ENCODE results near the gene AVPI1. TPM values are rescaled to one million over a fixed set of nuclear protein-coding genes. Genes with fewer than 3 reads are reported as not detected.

The AVPI1 gene
- total RNA-seq, 1 donor from 2014 or later, result 5.6 TPM

- FAIRE-seq (no peak), DNase-seq (ENCODE audit: low read depth) (no peak)
- Mint-ChIP-seq H3K27me3 (ENCODE audit: low read depth, unreplicated experiment) (no peaks in the 10 kb centered on the region), H3K4me1 (ENCODE audit: low read depth, unreplicated experiment) (no peaks in the 10 kb centered on the region), H3K4me3 (ENCODE audit: unreplicated experiment) (peak overlapping the region; percentile 100), H3K36me3 (ENCODE audit: low read depth, unreplicated experiment) (no peaks in the 10 kb centered on the region), H3K9me3 (ENCODE audit: unreplicated experiment) (no peaks in the 10 kb centered on the region), H3K27ac (ENCODE audit: unreplicated experiment) (peak overlapping the region; percentile 95)
- Histone ChIP-seq H3K4me1 (ENCODE audit: insufficient read depth, low read length) (peaks cover 5% of the 10 kb centered on the region), H2AFZ (ENCODE audit: low read depth, low read length) (peak overlapping the region; percentile 95), H3K9me3 (ENCODE audit: insufficient read depth, low read depth, low read length) (no peaks in the 10 kb centered on the region), H3K36me3 (ENCODE audit: insufficient read depth, low read length) (no peaks in the 10 kb centered on the region), H3K27me3 (ENCODE audit: insufficient read depth, low read length) (no peaks in the 10 kb centered on the region), H3K79me2 (ENCODE audit: insufficient read depth, low read length) (no peaks in the 10 kb centered on the region), H3K27ac (ENCODE audit: low read depth, low read length) (no peak overlapping the region), H3K4me3 (ENCODE audit: insufficient read depth, low read depth, low read length) (peak overlapping the region; percentile 74), H3K4me2 (ENCODE audit: low read length) (peak overlapping the region; percentile 90), H3K9ac (ENCODE audit: low read length) (peak overlapping the region; percentile 75), H4K20me1 (ENCODE audit: insufficient read depth, low read length) (no peaks in the 10 kb centered on the region)
- TF ChIP-seq EZH2 (IDR thresholded peaks at IDR 0.05; ENCODE audit: insufficient read depth, low read length) (no peak), CTCF (IDR thresholded peaks at IDR 0.05; ENCODE audit: insufficient read depth, low read depth, low read length) (no peak)
Observed at GRCh38 chr10:97633921-97634320, 53.1 kb downstream of the AVPI1 start.

- H3K79me2 ChIP-seq (ENCODE audit: insufficient read depth, low read length), result no peaks in the 10 kb centered on the region
- Mint-ChIP-seq H3K9me3 (ENCODE audit: unreplicated experiment) (no peaks in the 10 kb centered on the region), H3K4me1 (ENCODE audit: low read depth, unreplicated experiment) (no peaks in the 10 kb centered on the region), H3K27ac (ENCODE audit: unreplicated experiment) (peak within 1 kb of the TSS; percentile 95), H3K4me3 (ENCODE audit: unreplicated experiment) (peak within 1 kb of the TSS; percentile 100), H3K27me3 (ENCODE audit: low read depth, unreplicated experiment) (no peaks in the 10 kb centered on the region), H3K36me3 (ENCODE audit: low read depth, unreplicated experiment) (no peaks in the 10 kb centered on the region)
- FAIRE-seq (no peak), DNase-seq (ENCODE audit: low read depth) (peak; percentile 80)
- H3K4me2 ChIP-seq (ENCODE audit: low read length), result peak within 1 kb of the TSS; percentile 90
- H2AFZ ChIP-seq (ENCODE audit: low read depth, low read length), result peak within 1 kb of the TSS; percentile 95
- peak within 1 kb of the TSS; percentile 75 for H3K9ac ChIP-seq (ENCODE audit: low read length)
- no peaks in the 10 kb centered on the region for H3K27me3 ChIP-seq (ENCODE audit: insufficient read depth, low read length)
- H3K4me1 ChIP-seq (ENCODE audit: insufficient read depth, low read length), result peaks cover 5% of the 10 kb centered on the region
- TF ChIP-seq EZH2 (IDR thresholded peaks at IDR 0.05; ENCODE audit: insufficient read depth, low read length), result no peak
- no peak for TF ChIP-seq CTCF (IDR thresholded peaks at IDR 0.05; ENCODE audit: insufficient read depth, low read depth, low read length)
- peak within 1 kb of the TSS; percentile 74 for H3K4me3 ChIP-seq (ENCODE audit: insufficient read depth, low read depth, low read length)
- H3K9me3 ChIP-seq (ENCODE audit: insufficient read depth, low read depth, low read length), result no peaks in the 10 kb centered on the region
- no peak within 1 kb of the TSS for H3K27ac ChIP-seq (ENCODE audit: low read depth, low read length)
- H4K20me1 ChIP-seq (ENCODE audit: insufficient read depth, low read length), result no peaks in the 10 kb centered on the region
- H3K36me3 ChIP-seq (ENCODE audit: insufficient read depth, low read length), result no peaks in the 10 kb centered on the region
Observed at GRCh38 chr10:97632949-97633884, 53.8 kb downstream of the AVPI1 start, which contains the start of gene MORN4. Gene MORN4 (minus strand): TSS chr10:97633500. CDS start chr10:97619653, 13,847 bp downstream.

GRCh38 chr10:97631098-97631497, 55.9 kb downstream of the AVPI1 start:
- no peaks in the 10 kb centered on the region for H3K9me3 ChIP-seq (ENCODE audit: insufficient read depth, low read depth, low read length)
- H3K27me3 ChIP-seq (ENCODE audit: insufficient read depth, low read length), result no peaks in the 10 kb centered on the region
- Mint-ChIP-seq H3K27ac (ENCODE audit: unreplicated experiment) (no peak overlapping the region), H3K36me3 (ENCODE audit: low read depth, unreplicated experiment) (peaks cover 3% of the 10 kb centered on the region), H3K9me3 (ENCODE audit: unreplicated experiment) (no peaks in the 10 kb centered on the region), H3K4me3 (ENCODE audit: unreplicated experiment) (no peak overlapping the region), H3K27me3 (ENCODE audit: low read depth, unreplicated experiment) (no peaks in the 10 kb centered on the region), H3K4me1 (ENCODE audit: low read depth, unreplicated experiment) (no peaks in the 10 kb centered on the region)
- H4K20me1 ChIP-seq (ENCODE audit: insufficient read depth, low read length), result no peaks in the 10 kb centered on the region
- H3K9ac ChIP-seq (ENCODE audit: low read length), result no peak overlapping the region
- no peak overlapping the region for H2AFZ ChIP-seq (ENCODE audit: low read depth, low read length)
- H3K4me2 ChIP-seq (ENCODE audit: low read length), result no peak overlapping the region
- TF ChIP-seq CTCF (IDR thresholded peaks at IDR 0.05; ENCODE audit: insufficient read depth, low read depth, low read length) (no peak), EZH2 (IDR thresholded peaks at IDR 0.05; ENCODE audit: insufficient read depth, low read length) (no peak)
- H3K4me3 ChIP-seq (ENCODE audit: insufficient read depth, low read depth, low read length), result no peak overlapping the region
- no peak overlapping the region for H3K27ac ChIP-seq (ENCODE audit: low read depth, low read length)
- no peak for DNase-seq (ENCODE audit: low read depth)
- peaks cover 5% of the 10 kb centered on the region for H3K4me1 ChIP-seq (ENCODE audit: insufficient read depth, low read length)
- H3K79me2 ChIP-seq (ENCODE audit: insufficient read depth, low read length), result no peaks in the 10 kb centered on the region
- FAIRE-seq, result no peak
- H3K36me3 ChIP-seq (ENCODE audit: insufficient read depth, low read length), result no peaks in the 10 kb centered on the region

Data from astrocyte (in vitro differentiated cells and primary cell).